HG03378 (cell line): ENCODE results near the gene ATP8A2.

Experiments used
- ATAC-seq: cut with Tn5 transposase; IDR thresholded peaks from one replicate; pipeline ENCODE4 v1.9.1; 2021; ENCODE audit warnings: mild to moderate bottlenecking, moderate library complexity; ENCODE audit not compliant: unreplicated experiment

The ATP8A2 gene

DNA sequence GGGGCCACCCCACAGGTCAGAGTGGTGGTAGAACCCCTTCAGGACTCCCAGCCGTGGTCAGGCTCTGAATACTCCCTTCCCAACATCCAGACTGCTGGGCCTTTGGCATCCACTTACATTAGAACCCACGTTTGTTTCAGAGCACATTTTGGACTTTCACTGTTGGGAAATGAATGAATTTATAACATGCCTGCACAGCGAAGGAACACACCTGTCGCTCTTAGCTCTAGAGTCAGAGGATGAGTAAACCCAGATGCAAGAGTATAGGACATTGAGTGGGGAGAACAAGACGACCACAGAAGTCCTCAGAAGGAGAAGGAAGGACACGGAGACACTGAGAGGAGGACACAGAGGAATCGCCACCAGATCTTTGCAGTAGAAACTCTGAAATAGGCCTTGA lies 649.1 kb downstream of the ATP8A2 start:
- ATAC-seq: no peak

DNA sequence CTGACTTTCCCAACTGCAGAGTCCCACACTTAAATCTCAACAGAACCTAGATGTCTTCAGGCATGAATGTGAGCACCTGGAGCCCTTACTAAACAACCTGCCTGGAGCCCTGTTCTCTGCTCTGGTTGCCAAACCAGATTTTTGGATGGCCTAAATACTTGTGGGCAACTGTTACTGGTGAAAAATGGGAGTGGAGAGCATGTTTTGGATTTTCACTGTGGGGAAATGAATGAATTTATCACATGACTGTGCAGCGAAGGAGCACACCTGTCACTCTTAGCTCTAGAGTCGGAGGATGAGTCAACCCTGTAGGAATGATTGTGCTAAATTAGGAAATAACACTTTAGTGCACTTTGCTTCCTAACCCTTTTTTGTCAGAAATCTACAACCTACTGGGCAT lies 649.7 kb downstream of the ATP8A2 start:
- ATAC-seq: no peak

DNA sequence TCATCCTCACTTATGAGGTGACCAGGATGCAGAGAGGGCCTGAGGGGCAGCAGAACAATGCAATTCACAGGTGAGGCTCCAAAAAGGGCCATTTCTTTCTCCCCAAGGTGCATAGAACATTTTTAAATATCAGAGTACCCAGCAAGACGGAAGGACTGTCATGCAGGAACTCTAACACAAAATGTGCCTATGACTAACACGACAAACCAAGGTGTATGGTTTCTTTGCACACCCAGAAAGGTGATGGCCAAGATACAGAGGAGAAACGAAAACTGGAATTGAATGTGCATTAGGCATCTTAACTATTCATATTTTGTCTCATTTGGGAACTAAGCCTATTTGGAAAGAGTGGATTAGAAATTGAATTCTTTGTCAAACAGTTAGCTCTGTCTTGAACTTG lies 650.2 kb downstream of the ATP8A2 start:
- ATAC-seq: no peak

DNA sequence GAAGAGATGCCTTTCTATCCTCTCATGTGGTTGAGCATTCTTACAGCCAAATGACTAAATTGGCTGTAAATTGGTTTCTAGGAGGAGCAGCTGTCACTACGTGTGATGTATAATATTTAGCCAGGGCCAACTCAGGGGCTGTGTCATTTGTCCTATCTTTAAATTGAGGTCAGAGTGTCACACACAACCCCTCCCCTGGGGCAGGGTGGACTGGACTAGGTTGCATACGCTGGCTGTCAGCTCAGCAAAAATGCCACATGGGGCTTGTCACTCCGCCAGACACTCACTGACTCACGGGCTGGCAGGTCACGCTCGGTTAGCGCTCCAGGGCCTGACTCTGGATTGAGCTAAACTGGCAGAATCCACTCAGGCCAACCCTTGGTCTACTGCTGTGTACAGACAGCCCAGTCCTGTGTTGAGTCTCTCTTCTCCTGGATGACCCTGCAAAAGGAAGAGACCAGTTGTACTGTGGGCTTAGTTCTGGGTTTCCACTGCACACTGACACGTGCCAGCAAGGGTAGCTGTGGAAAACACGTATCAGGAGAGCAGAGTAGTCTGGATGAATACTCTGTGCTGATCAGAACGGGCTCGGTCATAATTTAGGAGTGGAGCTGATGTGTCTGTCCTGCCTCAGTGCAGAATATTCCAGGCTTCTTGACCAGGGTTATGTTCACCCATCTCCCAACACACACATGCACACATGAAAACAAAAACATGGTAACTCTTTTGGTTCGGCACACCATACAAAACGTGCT lies 650.9 kb downstream of the ATP8A2 start:
- no peak for ATAC-seq

DNA sequence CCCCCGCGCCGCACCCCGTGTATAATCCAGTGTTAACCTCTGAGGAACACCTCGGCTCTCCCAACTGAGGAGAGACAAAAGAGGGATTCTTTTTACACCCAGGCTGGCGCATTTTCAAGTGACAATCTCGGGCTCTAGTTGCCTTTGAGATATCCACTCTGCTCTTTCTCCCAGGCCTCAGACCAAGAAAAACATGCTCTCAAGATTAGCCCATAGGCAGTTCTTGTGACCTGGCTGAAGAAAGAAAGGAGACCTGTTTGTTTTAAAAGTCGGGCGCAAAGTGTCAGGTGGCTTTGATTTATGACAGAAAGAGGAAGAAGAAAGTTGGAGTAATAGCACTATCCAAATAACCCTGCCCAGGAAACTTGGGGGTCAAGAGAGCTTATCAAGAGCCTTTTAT lies 652.8 kb downstream of the ATP8A2 start:
- ATAC-seq: no peak

DNA sequence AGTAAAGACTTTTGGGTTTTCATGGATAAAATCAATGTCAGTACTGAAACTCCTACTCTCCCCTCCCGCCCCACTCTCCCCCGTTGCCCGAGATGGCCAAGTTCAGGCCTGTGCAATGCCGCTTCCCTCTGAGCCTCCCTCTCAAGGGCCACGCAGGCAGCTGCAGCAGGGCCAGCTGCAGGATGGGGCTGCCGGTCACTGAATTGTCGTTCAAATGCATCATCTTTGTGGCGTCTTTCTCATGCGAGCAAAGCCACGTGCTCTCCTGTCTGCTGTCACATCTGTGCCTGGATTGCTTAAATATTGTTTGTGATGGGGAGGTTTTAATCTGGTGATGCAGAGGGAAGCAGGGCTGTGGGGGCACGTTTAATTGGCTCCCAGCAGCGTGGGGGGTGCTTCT lies 653.4 kb downstream of the ATP8A2 start:
- ATAC-seq: no peak

DNA sequence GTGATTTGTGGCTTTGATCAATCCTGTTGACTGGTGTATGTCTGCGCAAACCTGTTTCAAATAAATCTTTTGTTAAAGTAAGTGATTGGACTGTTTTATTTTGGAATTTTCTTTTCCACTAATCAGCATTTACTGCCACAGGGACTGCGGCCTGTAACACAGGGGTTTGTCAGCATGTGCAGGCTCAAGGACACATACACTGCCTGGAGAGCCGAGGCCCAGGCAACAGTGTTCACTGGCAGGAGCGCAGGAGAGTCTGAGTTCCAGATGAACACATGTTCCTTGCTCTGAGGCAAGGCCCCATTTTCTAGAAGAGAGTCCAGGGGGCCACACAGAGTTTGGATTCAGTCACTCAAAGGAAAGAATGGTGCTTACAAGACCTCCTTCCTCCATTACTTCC lies 654.0 kb downstream of the ATP8A2 start:
- no peak for ATAC-seq

DNA sequence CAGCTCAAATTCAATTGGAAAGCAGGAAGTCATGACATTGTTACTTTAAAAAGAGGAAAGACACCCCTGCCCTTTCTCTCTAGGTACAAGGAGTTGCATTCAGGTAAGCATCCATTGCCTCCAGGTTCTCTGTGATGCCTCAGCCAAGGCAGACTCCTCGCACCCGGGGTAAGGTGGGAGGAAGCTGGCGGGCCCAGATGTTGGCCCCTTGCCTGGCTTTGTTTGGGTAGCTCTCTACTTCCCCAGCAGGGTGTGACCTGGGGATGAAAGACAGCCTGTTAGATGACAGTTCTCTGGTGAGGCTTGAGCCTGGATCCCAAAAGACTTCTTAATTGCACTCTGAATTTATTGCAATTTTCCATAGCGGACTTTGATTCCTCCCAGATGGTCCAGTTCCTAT lies 654.4 kb downstream of the ATP8A2 start:
- no peak for ATAC-seq

DNA sequence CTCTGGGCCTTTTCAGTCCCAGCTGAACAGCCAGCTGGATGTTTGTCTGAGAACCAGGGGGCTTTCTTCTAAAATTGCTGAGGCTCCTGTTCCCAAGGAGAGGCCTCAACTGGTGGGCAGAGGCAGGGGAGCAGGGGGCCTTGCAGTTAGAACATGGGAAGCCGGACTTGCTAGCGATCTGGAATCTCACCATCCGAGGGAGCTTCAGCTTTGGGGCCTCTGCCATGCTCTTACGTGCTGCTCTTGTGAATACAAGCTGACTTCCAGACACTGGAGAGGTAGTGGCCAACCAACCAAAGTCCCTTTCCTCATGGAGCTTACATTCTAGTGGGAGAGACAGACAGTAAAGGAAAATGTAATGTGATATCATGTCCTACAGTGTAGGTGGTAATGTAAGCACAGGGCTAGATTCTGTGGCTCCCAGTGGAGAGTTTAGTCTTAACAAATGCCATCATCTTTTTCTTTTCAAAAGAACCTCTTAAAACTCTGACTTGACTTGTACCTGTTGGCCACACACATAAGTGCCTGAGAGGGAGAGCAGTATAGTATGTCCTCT lies 657.9 kb downstream of the ATP8A2 start:
- no peak for ATAC-seq

DNA sequence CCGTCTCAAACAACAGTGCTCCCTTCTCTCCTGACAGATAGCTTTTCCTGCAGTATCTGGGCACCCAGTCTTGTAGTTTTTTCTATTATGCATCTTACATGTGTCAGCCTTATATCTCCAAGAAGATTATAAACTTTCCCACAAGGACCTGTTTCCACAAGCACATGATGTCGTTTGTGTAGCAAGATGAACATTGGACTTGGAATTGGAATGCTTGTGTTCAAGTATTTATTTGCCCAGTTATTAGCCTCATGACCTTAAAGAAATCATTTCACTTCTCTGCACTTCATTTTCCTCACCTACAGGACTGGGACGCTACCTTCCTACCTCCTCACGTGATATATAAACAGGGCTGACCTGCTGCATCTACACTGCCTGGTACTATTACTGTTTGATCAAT lies 658.6 kb downstream of the ATP8A2 start:
- no peak for ATAC-seq

DNA sequence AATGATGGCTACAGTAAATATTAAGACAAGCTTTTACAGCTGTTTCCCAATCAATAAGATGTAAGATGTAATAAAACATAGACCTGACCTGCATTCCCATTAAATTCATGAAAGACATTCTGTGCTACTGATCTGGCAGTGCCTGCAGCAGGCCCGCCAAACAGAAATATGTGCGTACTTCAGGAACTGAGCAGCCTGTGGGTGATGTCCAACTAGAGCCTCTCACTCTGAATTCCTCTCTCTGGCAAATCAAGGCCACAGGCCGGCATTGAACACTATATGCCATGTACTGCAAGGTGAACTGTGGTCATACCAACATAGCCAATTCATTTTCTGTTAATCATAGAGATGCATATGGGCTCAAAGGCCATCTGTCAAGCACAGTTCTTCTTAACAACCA lies 662.2 kb downstream of the ATP8A2 start:
- ATAC-seq: no peak

DNA sequence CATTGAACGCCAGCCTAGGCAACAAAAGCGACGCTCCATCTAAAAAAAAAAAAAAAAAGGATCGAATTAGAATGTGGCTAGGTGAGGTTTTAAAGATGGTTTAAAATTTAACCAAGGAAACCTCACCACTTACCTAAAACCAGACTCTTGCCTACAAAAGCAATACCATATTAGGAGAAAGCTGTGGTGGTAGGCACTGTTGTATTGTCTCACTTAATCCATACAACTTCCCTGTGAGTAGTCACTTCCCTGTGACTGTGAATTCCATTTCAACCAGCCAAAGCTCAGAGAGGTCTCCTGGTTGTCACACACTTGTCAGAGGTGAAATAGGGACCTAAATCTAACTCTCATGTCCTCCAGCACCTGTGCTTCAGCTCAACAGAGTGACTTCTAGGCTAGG lies 664.6 kb downstream of the ATP8A2 start:
- ATAC-seq: no peak

DNA sequence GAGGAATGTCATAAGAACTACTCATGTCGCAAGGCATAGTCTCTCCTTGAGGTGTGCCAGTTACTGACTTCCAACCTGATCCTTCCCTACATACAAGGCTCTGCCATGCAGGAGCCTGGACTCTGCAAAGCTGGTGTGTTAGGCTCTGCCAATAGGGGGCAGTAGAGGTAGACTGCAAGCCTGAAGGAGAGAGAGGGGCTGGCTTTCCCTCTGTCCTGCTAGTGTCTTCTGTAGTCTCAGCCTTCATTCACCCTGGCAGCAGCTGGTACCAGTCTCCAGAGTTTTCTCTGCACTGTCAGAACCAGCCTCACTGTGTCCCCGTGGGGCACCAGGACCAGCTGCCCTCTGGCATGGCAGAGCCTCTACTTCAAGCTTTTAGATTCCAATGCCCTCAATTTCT lies 665.5 kb downstream of the ATP8A2 start:
- no peak for ATAC-seq

DNA sequence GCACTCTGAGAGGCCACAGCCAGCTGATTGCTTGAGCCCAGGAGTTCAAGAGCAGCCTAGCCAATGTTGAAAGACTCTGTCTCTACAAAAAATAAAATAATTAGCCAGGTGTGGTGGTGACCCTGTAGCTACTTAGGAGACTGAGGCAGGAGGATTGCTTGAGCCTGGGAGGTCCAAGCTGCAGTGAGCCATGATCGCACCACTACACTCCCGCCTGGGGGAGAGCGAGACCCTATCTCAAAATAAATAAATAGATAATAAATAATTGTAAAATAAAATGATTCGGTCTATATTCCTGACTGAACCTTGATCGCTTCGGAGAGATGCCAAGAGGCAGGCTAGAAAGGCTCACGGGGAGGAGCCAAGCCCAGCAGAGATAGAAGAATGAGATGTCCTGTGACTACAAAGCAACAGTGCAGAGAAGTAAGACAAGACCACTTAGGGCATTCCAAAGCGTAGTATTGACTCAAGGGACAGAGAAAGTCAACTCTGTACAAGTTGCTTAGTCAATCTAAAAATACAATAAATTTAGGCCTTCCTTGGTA lies 667.2 kb downstream of the ATP8A2 start:
- ATAC-seq: no peak

DNA sequence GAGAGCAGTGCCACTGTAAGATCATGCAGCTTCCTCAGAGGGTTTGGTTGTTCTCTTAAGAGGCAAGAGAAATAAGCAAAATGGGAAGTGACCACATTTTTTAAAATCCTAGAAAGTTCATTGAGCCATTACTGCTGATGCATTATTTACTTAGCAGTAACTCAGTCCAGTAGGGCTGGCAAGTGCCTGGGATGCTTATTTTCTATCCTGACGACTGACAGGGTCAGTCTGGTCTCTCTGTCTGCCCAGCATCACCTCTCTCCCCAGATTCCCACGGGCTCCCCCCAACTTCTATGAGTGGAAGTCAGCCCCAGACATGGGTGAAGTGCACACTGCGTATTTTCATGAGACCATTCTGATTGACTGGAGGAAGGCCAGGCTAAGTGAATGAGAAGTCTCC lies 669.7 kb downstream of the ATP8A2 start:
- ATAC-seq: no peak

DNA sequence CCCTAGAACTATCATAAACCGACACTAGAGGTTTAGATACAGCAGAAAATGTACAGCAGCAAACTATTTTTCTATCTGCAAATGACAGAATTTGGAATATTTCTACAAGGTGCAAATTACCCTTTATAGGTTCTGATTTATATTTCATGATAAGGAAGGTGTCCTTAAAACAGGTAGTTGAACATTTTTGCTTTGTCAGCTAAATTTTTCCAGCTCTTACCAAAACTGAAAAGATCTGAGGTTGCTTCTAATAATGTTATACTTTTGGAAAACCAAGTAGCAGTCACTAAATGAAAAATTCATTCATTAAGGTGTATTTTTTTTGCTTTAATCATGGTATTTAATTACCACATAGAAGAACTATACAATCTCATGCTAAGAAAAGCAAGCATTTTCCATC lies 671.0 kb downstream of the ATP8A2 start:
- ATAC-seq: no peak

DNA sequence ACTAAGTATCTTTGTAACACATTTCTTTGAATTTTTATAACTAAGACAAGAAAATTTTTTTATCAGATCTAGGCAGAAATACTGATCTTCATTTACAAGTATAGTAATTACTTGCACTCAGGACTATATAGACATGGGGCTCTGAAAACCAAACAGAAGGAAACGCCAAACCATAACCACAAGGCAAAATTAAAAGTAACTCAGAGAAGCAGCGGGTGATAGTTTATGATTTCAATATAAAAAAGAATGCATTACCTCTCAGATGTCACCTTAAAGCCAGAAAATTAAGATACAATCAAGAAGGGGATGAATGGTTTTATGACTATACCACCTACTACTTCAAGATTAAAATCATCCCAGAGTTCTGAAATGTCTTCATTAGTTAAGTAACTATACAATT lies 673.4 kb downstream of the ATP8A2 start:
- no peak for ATAC-seq

DNA sequence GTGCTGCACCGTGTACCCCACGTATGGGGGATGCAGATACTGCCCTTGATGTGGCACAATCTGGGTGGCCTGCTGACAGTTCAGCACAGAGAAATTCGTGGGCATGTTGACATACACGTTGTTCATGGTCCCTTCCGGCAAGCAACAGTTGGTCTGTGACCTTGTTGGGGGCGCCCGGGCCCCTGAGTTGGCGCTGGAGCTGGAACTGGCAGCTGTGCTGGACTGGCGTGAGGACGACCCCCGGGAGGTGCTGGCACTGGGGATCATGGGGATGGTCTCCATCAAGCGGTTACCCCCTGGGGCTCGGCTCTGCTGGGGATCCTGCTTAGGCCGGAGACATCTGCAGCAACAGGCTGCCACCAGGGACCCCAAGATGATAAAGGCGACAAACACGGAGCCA lies 674.9 kb downstream of the ATP8A2 start:
- no peak for ATAC-seq

DNA sequence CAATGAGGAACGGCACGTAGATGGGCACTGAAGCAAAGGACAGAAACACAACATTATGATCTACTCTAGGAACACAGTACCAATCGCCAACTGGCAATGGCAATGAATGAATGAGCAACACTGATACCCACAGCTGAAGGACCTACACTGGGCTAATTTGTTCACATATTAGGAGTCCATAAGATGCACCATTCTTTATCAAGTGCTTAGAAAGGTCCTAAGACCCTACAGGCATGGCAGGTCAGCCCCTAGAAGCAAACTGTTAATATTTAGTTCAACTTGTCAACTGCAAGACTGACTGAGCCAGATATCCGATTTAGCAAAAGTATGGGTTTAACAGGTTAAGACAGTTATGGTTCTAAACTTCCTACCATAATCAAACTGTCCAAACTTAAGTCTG lies 675.3 kb downstream of the ATP8A2 start:
- ATAC-seq: no peak

DNA sequence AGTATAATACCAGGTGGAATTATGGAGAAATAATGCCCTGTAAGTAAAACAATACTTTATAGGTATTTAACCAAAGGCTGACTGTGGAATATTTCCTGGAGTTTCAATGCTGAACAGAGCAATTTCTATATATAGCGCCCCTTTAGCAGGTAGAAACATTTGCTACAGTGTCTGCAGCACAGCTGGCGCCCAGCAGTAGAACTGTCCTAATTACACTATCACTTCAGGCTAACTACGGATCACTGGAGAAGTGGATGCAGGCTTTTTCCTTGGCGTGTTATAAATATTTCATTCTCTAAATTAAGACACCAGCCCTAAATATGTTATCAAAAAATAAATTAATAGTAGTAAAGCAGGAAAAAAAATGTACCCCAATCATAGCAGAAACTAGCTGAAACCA lies 677.0 kb downstream of the ATP8A2 start:
- ATAC-seq: no peak

DNA sequence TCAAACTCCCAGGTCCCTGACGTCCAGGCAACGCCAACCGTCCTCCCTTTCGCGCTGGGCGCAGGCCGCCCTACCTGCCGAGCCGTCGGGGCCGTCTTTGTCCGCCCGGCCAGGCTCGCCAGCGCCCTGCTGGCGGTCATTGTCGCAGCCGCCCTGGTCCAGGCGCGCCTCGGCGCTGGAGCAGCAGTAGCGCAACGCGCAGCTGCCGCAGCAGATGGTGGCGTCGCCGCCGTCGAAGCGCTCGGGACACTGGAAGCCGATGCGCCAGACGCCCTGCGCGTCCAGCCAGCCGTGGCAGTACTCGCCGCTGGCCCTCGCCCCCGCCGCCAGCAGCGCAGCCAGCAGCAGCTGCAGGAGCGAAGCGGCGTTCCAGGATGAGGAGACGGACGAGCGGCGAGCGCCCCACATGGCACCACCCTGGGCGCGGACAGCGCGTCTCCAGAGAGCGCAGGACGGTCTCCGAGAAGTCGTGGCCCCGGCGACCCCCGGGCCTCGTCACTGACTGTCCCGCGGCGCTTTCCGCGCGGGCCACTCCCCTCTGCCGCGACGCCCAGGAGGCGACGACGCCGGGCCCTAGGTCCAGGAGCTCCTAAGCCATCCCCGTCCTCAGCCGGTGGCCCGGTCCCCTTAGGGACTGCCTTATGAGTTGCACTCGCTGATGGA lies 678.9 kb downstream of the ATP8A2 start:
- ATAC-seq: no peak

DNA sequence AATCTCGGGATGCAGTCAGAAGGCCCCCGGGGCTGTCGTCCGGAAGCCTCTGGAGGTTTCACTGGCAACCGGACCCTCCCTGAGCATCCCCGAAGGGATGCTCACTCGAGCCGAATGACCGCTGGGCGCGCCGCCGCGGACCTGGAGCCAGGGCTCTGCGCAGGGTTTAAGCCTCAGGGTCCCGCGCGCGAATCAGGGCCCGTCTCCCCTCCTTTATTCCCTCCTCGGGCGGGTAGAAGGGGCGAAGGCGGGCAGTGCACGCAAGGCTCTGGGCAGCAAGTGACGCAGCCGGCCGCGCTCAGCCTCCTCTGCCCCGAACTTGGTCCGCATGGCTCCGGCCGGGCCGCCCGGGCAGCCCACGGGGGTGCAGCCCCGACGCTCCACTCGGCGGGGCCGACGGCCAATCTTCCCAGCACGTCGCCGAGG lies 679.5 kb downstream of the ATP8A2 start:
- no peak for ATAC-seq
